Esophagus squamous epithelium (tissue), 5 donors: ENCODE data around the gene CACTIN. TPM values are rescaled to one million over a fixed set of nuclear protein-coding genes. Genes with fewer than 3 reads are reported as not detected.

Experiments used
- DNase-seq: peaks from one replicate; lab custom pipeline; 2025; lab: John Stamatoyannopoulos, UW
- H3K27ac ChIP-seq, 4 donors: fragments of 200-600 bp; sonication (generic); one replicate each; pipeline ENCODE4 v1.5.1; 2016 to 2019; ENCODE audit warnings: mild to moderate bottlenecking in 1 of 4
- H3K27me3 ChIP-seq, 4 donors: fragments of 200-600 bp; sonication (generic); 1 replicate in 3 of 4; 2 replicates in 1 of 4; pipeline versions ENCODE4 v1.5.1 to v1.6.0; 2017 to 2021; ENCODE audit warnings: antibody characterized with exemption in 1 of 4
- H3K36me3 ChIP-seq, 3 donors: fragments of 200-600 bp; sonication (generic); one replicate each; pipeline ENCODE4 v1.5.1; 2016 to 2019
- H3K4me1 ChIP-seq, 3 donors: fragments of 200-600 bp; sonication (generic); one replicate each; pipeline ENCODE4 v1.5.1; 2017 to 2019
- H3K4me3 ChIP-seq, 4 donors: fragments of 200-600 bp; sonication (generic); 1 replicate in 3 of 4; 2 replicates in 1 of 4; pipeline ENCODE4 v1.5.1; 2016 to 2019; ENCODE audit warnings: mild to moderate bottlenecking in 2 of 4, moderate library complexity in 1 of 4
- H3K9me3 ChIP-seq, 3 donors: fragments of 200-600 bp; sonication (generic); one replicate each; pipeline ENCODE4 v1.5.1; 2016 to 2019
- POLR2A ChIP-seq, 4 donors: fragments of 450-650 bp; IDR thresholded peaks; one replicate each; pipeline ENCODE4 v1.6.1; 2017; ENCODE audit warnings: antibody characterized with exemption in 4 of 4, mild to moderate bottlenecking in 4 of 4, moderate library complexity in 3 of 4
- WGBS, 2 donors: methylation state at CpG; one replicate each; pipeline ENCODE4 v1.1.5; 2018; 5-methylcytosine and 5-hydroxymethylcytosine counted together
- intact Hi-C: fragments of 100-400 bp; cut with DNase I; formaldehyde crosslinking; loops from one replicate; pipeline ENCODE4 v1.15.0; 2022
- total RNA-seq, 4 donors: library from RNA; depleted of rRNA; stranded (reverse); fragments of >200 nt; gene quantifications; one replicate each; pipeline ENCODE4 v1.1.0, GENCODE V29; 2016
- TF ChIP-seq, protein P1 (sequence below), 6 experiments: fragments of 450-650 bp in 4 of 6; fragments of 200-600 bp in 2 of 6; sonication (generic) in 2 of 6; IDR thresholded peaks; one replicate each; pipeline ENCODE4 v1.5.1; 2016 to 2019; ENCODE audit warnings: antibody characterized with exemption in 6 of 6, mild to moderate bottlenecking in 4 of 6, moderate library complexity in 4 of 6
- donor health status: DM: yes; HTN: yes; CAD: no.

CACTIN gene
- total RNA-seq, 4 donors from 2014 or later = 15.9 to 26.7 (median 21.3) TPM

DNA sequence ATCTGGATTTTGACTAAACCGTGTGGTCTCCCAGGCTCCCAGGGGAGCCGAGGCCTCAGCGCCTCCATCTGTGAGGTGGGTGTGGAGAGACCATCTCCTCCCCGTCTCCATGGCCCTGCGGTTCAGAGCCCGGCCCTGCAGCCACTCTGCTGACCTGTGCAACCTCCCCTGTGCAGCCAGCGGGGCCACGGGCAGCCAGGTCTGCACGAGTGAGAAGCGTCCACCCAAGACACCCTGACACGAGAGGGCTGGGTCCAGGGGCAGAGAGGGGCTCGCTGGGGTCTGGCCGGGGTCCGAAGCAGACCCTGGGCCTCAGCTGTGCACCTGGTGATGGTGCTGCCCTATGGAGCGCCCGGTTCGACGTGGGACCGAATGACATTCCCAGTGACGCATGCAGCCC is 10.4 kb upstream of the CACTIN start:
- H3K36me3 ChIP-seq = peaks cover 4 to 85% (median 7%) of the 10 kb centered on the region in 3 donors
- intact Hi-C loops = no loop called here
- no peaks in the 10 kb centered on the region for H3K4me1 ChIP-seq
- TF ChIP-seq, protein P1, sequence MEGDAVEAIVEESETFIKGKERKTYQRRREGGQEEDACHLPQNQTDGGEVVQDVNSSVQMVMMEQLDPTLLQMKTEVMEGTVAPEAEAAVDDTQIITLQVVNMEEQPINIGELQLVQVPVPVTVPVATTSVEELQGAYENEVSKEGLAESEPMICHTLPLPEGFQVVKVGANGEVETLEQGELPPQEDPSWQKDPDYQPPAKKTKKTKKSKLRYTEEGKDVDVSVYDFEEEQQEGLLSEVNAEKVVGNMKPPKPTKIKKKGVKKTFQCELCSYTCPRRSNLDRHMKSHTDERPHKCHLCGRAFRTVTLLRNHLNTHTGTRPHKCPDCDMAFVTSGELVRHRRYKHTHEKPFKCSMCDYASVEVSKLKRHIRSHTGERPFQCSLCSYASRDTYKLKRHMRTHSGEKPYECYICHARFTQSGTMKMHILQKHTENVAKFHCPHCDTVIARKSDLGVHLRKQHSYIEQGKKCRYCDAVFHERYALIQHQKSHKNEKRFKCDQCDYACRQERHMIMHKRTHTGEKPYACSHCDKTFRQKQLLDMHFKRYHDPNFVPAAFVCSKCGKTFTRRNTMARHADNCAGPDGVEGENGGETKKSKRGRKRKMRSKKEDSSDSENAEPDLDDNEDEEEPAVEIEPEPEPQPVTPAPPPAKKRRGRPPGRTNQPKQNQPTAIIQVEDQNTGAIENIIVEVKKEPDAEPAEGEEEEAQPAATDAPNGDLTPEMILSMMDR (IDR thresholded peaks at IDR 0.05) = no peak
- TF ChIP-seq POLR2A (IDR thresholded peaks at IDR 0.05) = no peak
- DNase-seq = no peak
- H3K27ac ChIP-seq = no peak overlapping the region
- no peaks in the 10 kb centered on the region for H3K27me3 ChIP-seq
- no peak overlapping the region for H3K4me3 ChIP-seq
- H3K9me3 ChIP-seq = no peaks in the 10 kb centered on the region
- 95% methylated on average over 4 of the region's 20 CpGs; no CpG with 5 or more reads in 1 of the 2 donors for WGBS, 2 donors

DNA sequence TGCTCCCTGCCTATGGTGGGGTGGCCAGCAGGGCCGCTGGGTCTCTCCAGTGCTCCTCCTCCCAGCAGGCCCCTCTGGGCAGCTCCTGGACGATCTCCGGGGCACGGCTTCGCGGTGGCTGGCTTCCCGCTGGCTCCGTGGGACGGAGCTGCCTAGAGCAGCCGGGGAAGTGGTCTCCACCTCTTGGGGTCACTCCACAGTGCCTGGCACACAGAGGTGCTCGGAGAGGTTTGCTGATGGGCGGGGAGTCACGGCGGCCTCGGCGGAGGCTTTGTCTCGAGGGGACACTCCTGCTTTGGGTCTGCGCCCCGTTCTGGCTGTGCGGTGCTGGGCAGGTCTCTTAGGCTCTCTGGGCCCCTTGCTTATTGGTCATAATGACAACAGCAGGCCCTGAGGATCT is 9.9 kb upstream of the CACTIN start:
- Histone ChIP-seq H3K36me3 (peaks cover 1 to 85% (median 7%) of the 10 kb centered on the region in 3 donors), H3K27ac (no peak overlapping the region), H3K4me3 (no peak overlapping the region), H3K27me3 (no peaks in the 10 kb centered on the region), H3K4me1 (no peaks in the 10 kb centered on the region), H3K9me3 (no peaks in the 10 kb centered on the region)
- DNase-seq = no peak
- no peak for TF ChIP-seq POLR2A (IDR thresholded peaks at IDR 0.05)
- 90 to 94% methylated on average over 6 to 7 of the region's 20 CpGs for WGBS, 2 donors
- intact Hi-C loops = no loop called here

DNA sequence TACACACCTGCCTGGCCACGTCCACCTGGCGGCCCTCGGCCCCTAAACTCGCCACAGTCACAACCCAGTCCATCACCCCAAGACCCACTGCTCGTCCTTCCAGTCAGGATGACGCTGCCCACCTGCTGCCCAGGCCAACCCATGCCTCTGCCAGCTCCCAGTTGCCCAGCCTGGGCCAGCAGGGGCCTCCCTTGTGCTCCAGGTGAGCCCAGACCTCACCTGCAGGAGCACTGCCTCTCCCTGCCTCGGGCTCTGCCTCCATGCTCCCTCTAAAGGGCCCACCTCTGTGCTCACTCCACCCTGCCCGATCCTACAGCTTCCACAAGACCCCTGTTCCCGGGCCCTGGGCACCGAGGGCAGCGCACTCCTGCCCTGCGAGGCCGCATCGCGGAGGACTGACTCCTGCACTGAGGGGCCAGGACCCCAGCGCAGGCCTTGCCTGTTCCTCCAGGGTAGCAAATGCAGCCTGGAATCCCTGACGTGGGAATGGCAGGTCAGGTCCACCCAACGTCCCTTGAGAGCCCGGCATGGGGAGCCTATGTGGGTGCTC is 8.0 kb upstream of the CACTIN start:
- no peak for DNase-seq
- Histone ChIP-seq H3K36me3 (peaks cover 0 to 79% (median 7%) of the 10 kb centered on the region in 3 donors), H3K9me3 (no peaks in the 10 kb centered on the region), H3K27me3 (no peaks in the 10 kb centered on the region), H3K4me3 (no peak overlapping the region), H3K4me1 (no peaks in the 10 kb centered on the region), H3K27ac (peak overlapping the region in 2 of 4 donors; percentile 77 to 78)
- 60% methylated on average over 1 of the region's 19 CpGs; no CpG with 5 or more reads in 1 of the 2 donors for WGBS, 2 donors
- intact Hi-C loops = no loop called here
- no peak for TF ChIP-seq POLR2A (IDR thresholded peaks at IDR 0.05)
- TF ChIP-seq, protein P1 (IDR thresholded peaks at IDR 0.05) = no peak

DNA sequence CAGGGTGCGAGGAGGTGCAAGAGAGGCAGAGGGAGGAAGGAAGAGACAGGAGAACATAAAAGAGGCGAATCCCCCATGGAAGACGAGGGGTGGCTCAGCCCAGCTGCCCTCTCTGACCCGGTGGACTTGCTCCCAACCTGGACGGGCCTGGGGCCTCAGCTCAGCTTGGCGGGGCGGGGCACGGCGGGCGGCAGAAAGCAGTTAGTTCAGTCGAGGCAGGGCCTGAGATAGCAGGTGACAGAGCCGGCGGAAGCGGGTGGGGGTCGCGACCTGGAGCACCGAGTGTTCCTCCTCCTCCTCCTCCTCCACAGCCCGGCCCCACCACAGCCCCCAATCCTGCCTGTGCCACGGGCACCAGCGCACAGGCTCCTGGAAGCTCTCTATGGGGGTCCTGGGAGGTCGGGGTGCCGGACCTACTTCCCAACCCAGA is 7.0 kb upstream of the CACTIN start:
- Histone ChIP-seq H3K4me3 (no peak overlapping the region), H3K36me3 (peaks cover 0 to 69% (median 7%) of the 10 kb centered on the region in 3 donors), H3K27ac (peak overlapping the region in 2 of 4 donors; percentile 77 to 78), H3K4me1 (no peaks in the 10 kb centered on the region), H3K27me3 (no peaks in the 10 kb centered on the region), H3K9me3 (no peaks in the 10 kb centered on the region)
- intact Hi-C loops = no loop called here
- TF ChIP-seq, protein P1 (IDR thresholded peaks at IDR 0.05) = no peak
- no peak for TF ChIP-seq POLR2A (IDR thresholded peaks at IDR 0.05)
- WGBS, 2 donors = 84% methylated on average over 11 of the region's 22 CpGs; no CpG with 5 or more reads in 1 of the 2 donors
- DNase-seq = no peak

DNA sequence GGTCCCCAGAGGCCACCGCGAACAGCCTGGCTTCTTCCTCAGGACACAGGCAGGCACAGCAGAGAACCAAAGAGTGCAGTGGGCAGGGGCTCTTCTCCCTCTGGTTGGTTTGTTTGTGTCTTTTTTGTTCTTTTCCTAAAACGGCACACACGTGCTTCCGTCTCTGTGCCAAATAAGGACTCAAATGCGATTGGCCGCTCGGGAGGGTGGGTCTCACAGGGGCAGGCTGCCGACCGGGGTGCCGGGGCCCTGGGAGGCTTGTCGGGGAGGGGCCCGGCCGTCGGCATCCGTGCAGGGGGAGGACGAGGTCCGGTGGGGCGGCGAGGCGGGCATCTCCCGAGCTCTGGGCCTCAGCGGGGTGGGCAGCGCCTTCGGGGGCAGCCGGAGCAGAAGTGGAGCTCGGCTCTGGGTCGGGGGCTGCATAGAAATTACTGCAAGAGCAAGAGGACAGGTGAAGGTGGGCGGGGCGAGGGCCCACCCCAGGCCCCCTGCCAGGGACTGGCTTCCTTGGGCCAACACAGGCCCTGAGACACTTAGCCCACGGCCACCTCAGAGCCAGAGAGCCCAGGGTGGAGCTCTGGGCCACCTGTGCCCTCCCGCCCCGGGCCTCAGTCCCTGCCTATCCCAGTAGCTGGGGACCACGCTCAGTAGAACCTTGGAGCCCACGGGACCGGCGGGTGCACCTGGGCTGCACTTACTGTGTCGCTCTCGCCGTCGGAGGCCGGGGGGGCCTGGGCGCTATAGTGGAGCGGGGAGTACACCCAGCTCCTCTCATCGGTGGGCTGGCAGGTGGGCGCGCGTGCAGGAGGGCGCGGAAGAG is 6.4 kb upstream of the CACTIN start:
- 45 to 89% methylated on average over 2 to 30 of the region's 50 CpGs for WGBS, 2 donors
- Histone ChIP-seq H3K9me3 (no peaks in the 10 kb centered on the region), H3K4me1 (no peaks in the 10 kb centered on the region), H3K27me3 (no peaks in the 10 kb centered on the region), H3K27ac (peak overlapping the region; percentile 26 to 78 (median 72)), H3K4me3 (no peak overlapping the region), H3K36me3 (peaks cover 0 to 62% (median 4%) of the 10 kb centered on the region in 3 donors)
- no peak for DNase-seq
- intact Hi-C loops = no loop called here
- no peak for TF ChIP-seq POLR2A (IDR thresholded peaks at IDR 0.05)
- TF ChIP-seq, protein P1 (IDR thresholded peaks at IDR 0.05) = no peak
